Gastroesophageal sphincter (tissue), 4 donors: ENCODE data around the gene GPR17. TPM values are rescaled to one million over a fixed set of nuclear protein-coding genes. Genes with fewer than 3 reads are reported as not detected.

Experiments
- ATAC-seq: fragments of 150-250 bp; one replicate; pipeline ENCODE4 v1.9.1; 2016; ENCODE audit warnings: mild to moderate bottlenecking, moderate library complexity
- H3K27ac ChIP-seq, 4 donors: fragments of 200-600 bp; sonication (generic) in 3 of 4; 1 replicate in 3 of 4; 2 replicates in 1 of 4; pipeline ENCODE4 v1.5.1; 2016 to 2019
- H3K27me3 ChIP-seq: fragments of 200-600 bp; sonication (generic); one replicate; pipeline ENCODE4 v1.5.1; 2019
- H3K36me3 ChIP-seq, 2 donors: fragments of 200-600 bp; sonication (generic); one replicate each; pipeline ENCODE4 v1.5.1; 2019; ENCODE audit warnings: control low read depth in 1 of 2
- H3K4me1 ChIP-seq, 3 donors: fragments of 200-600 bp; sonication (generic); 1 replicate in 2 of 3; 2 replicates in 1 of 3; pipeline ENCODE4 v1.5.1; 2016 to 2019; ENCODE audit warnings: control low read depth in 2 of 3
- H3K4me3 ChIP-seq, 2 donors: fragments of 200-600 bp; sonication (generic); one replicate each; pipeline ENCODE4 v1.5.1; 2019; ENCODE audit warnings: mild to moderate bottlenecking in 1 of 2, moderate library complexity in 1 of 2
- H3K9me3 ChIP-seq, 3 donors: fragments of 200-600 bp; sonication (generic); one replicate each; pipeline ENCODE4 v1.5.1; 2017 to 2019; ENCODE audit warnings: control low read depth in 2 of 3
- EP300 ChIP-seq: sonication (generic); formaldehyde crosslinking; IDR thresholded peaks from one replicate; pipeline ENCODE4 v1.6.1; 2017; ENCODE audit warnings: antibody characterized with exemption, mild to moderate bottlenecking
- POLR2A ChIP-seq, 2 donors: fragments of 450-650 bp; IDR thresholded peaks; one replicate each; pipeline ENCODE4 v1.6.1; 2017; ENCODE audit warnings: antibody characterized with exemption in 2 of 2, mild to moderate bottlenecking in 2 of 2, moderate library complexity in 1 of 2
- POLR2AphosphoS5 ChIP-seq: sonication (generic); formaldehyde crosslinking; IDR thresholded peaks from one replicate; pipeline ENCODE4 v1.6.1; 2017; ENCODE audit warnings: antibody characterized with exemption
- WGBS, 2 donors: methylation state at CpG; one replicate each; pipeline ENCODE4 v1.1.5; 2018; ENCODE audit warnings: low coverage in 1 of 2; 5-methylcytosine and 5-hydroxymethylcytosine counted together
- total RNA-seq, 4 donors: library from RNA; depleted of rRNA; stranded (reverse); fragments of >200 nt; gene quantifications; one replicate each; pipeline ENCODE4 v1.1.0, GENCODE V29; 2016
- TF ChIP-seq, protein P1 (sequence below), 4 experiments: fragments of 200-600 bp in 2 of 4; fragments of 450-650 bp in 2 of 4; sonication (generic) in 1 of 4; IDR thresholded peaks; one replicate each; pipeline ENCODE4 v1.5.1; 2017 to 2019; ENCODE audit warnings: antibody characterized with exemption in 4 of 4, mild to moderate bottlenecking in 2 of 4, moderate library complexity in 2 of 4

Gene GPR17
- total RNA-seq, 4 donors from 2014 or later = 0.35 TPM; not detected in 3

DNA sequence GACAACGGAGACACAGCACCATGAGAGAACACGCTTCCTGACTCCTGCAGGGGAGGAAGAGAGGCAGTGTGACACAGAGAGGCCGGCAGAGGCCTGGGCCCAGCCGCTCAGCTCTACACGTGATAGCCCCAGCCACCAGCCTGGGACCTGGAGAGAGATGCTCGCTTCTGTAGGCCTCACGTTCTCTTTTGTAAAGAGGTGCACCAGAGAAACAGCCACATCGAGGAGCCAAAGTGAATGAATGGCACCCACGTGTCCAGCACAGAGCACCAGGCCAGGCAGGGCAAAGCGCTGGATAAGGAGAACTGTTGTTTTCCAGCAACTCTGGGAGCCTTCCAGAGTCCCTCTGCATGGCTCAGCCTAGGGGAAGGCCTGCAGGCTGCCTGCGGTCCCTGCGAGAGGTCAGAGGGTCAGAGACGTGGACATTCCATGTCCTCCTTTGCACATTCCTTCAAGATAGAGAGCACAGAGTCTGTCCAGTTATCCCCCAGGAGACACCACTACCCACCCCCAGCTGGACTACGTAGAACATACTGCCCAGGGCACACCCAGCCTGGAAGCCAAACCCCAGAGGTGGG lies 15.2 kb downstream of the GPR17 start:
- peak; percentile 10 for ATAC-seq
- H3K27ac ChIP-seq = peak overlapping the region; percentile 73 to 98 (median 88)
- no peak for TF ChIP-seq POLR2A (IDR thresholded peaks at IDR 0.05)
- TF ChIP-seq EP300 = no peak
- TF ChIP-seq, protein P1, sequence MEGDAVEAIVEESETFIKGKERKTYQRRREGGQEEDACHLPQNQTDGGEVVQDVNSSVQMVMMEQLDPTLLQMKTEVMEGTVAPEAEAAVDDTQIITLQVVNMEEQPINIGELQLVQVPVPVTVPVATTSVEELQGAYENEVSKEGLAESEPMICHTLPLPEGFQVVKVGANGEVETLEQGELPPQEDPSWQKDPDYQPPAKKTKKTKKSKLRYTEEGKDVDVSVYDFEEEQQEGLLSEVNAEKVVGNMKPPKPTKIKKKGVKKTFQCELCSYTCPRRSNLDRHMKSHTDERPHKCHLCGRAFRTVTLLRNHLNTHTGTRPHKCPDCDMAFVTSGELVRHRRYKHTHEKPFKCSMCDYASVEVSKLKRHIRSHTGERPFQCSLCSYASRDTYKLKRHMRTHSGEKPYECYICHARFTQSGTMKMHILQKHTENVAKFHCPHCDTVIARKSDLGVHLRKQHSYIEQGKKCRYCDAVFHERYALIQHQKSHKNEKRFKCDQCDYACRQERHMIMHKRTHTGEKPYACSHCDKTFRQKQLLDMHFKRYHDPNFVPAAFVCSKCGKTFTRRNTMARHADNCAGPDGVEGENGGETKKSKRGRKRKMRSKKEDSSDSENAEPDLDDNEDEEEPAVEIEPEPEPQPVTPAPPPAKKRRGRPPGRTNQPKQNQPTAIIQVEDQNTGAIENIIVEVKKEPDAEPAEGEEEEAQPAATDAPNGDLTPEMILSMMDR (IDR thresholded peaks at IDR 0.05) = no peak
- TF ChIP-seq POLR2AphosphoS5 = no peak
- no CpG with 5 or more reads among the region's 14 CpGs for WGBS, 2 donors
- H3K36me3 ChIP-seq = peaks cover 0 to 24% of the 10 kb centered on the region in 2 donors
- H3K4me3 ChIP-seq = no peak overlapping the region
- H3K4me1 ChIP-seq = peaks cover 10 to 100% (median 83%) of the 10 kb centered on the region in 3 donors
- no peaks in the 10 kb centered on the region for H3K27me3 ChIP-seq
- H3K9me3 ChIP-seq = no peaks in the 10 kb centered on the region

DNA sequence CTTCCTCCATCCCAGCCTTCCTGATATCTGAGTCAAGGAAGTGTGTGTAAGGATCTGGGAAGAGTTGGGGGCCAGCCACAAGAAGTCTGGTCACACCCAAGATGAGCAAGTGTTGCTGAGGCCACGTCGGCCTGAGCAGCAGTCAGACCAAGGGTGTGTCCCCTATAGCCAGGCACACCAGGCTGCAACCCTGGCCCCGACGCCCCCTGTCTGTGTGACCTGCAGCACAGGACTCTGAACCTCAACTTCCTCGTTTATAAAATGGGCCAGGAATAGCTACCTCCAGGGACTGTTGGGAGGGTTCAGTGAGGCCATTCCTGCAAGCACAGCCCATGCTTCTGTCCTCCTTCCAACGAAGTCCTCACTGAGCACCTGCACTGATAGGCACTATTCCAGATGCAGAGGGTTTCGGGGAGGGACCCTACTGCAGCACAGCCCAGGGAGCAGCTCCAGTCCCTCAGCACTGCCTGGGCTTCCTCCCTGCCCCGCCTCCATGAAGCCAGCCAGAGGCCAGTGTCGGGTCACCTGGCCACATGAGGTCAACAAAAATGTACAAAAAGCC lies 16.1 kb downstream of the GPR17 start:
- no peak overlapping the region for H3K4me3 ChIP-seq
- peaks cover 0 to 17% of the 10 kb centered on the region in 2 donors for H3K36me3 ChIP-seq
- no peaks in the 10 kb centered on the region for H3K27me3 ChIP-seq
- H3K4me1 ChIP-seq = peaks cover 10 to 100% (median 75%) of the 10 kb centered on the region in 3 donors
- no peaks in the 10 kb centered on the region for H3K9me3 ChIP-seq
- H3K27ac ChIP-seq = peak overlapping the region; percentile 73 to 98 (median 88)
- WGBS, 2 donors = no CpG with 5 or more reads among the region's 9 CpGs
- TF ChIP-seq POLR2AphosphoS5 = no peak
- TF ChIP-seq, protein P1 (IDR thresholded peaks at IDR 0.05) = peak in 2 of 4 experiments; percentile 17 to 36
- peak; percentile 40 for ATAC-seq

GRCh38 chr2:127662937-127663565 lies 17.1 kb downstream of the GPR17 start:
- Histone ChIP-seq H3K4me1 (peaks cover 10 to 91% (median 65%) of the 10 kb centered on the region in 3 donors), H3K27me3 (no peaks in the 10 kb centered on the region), H3K27ac (peak overlapping the region; percentile 70 to 98 (median 82)), H3K36me3 (peaks cover 0 to 9% of the 10 kb centered on the region in 2 donors), H3K4me3 (peak overlapping the region in 1 of 2 donors; percentile 54), H3K9me3 (no peaks in the 10 kb centered on the region)
- no peak for ATAC-seq
- WGBS, 2 donors = 8 to 14% methylated on average over 2 to 4 of the region's 9 CpGs
- TF ChIP-seq POLR2AphosphoS5 (no peak), EP300 (no peak), POLR2A (IDR thresholded peaks at IDR 0.05) (no peak)
- TF ChIP-seq, protein P1 (IDR thresholded peaks at IDR 0.05) = no peak

DNA sequence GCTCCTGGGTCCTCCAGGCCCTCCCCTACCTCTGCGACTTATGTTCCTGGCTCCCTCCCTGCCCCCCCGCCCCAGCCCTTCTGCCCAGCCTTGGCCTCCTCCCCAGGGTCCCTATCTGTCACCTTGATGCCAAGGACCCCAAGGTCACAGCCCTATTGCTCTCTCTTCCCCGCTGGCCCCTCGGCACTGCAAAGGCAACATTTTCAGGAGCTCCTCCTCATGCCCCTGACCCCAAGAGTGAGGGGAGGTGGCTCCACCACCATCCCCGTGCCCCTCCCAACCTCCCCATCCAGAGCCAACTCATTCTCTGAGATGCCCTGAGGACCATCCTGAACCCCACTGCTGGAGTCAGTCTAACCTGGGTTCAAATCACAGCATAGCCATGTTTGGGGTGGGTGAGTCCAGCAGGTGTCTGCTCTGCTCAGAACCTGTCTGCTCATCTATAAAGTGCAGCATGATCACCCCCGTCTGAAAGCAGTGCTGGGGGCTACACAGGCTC lies 17.7 kb downstream of the GPR17 start:
- Histone ChIP-seq H3K27ac (peak overlapping the region; percentile 70 to 98 (median 82)), H3K4me1 (peaks cover 10 to 86% (median 60%) of the 10 kb centered on the region in 3 donors), H3K27me3 (no peaks in the 10 kb centered on the region), H3K9me3 (no peaks in the 10 kb centered on the region), H3K36me3 (peaks cover 0 to 9% of the 10 kb centered on the region in 2 donors), H3K4me3 (peak overlapping the region; percentile 2 to 54)
- ATAC-seq = no peak
- 40 to 70% methylated on average over 1 to 3 of the region's 6 CpGs for WGBS, 2 donors
- TF ChIP-seq, protein P1 (IDR thresholded peaks at IDR 0.05) = no peak
- TF ChIP-seq POLR2AphosphoS5 (no peak), POLR2A (IDR thresholded peaks at IDR 0.05) (no peak), EP300 (no peak)
